ENCODE results near the gene ZNF362.

- TF ChIP-seq, protein P1, sequence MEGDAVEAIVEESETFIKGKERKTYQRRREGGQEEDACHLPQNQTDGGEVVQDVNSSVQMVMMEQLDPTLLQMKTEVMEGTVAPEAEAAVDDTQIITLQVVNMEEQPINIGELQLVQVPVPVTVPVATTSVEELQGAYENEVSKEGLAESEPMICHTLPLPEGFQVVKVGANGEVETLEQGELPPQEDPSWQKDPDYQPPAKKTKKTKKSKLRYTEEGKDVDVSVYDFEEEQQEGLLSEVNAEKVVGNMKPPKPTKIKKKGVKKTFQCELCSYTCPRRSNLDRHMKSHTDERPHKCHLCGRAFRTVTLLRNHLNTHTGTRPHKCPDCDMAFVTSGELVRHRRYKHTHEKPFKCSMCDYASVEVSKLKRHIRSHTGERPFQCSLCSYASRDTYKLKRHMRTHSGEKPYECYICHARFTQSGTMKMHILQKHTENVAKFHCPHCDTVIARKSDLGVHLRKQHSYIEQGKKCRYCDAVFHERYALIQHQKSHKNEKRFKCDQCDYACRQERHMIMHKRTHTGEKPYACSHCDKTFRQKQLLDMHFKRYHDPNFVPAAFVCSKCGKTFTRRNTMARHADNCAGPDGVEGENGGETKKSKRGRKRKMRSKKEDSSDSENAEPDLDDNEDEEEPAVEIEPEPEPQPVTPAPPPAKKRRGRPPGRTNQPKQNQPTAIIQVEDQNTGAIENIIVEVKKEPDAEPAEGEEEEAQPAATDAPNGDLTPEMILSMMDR (IDR thresholded peaks at IDR 0.05) = no peak
- TF ChIP-seq POLR2A (IDR thresholded peaks at IDR 0.05) = no peak
Measured at GRCh38 chr1:33235521-33235920, 20.8 kb upstream of the ZNF362 start.

Measured in adrenal gland (tissue), 5 donors.